H1 (cell line): ENCODE data around the gene CNGA1.

Experiments
- ASH2L ChIP-seq: fragments of 200-600, 300-600 bp; sonication (generic); IDR thresholded peaks from one replicate; pipeline ENCODE4 v1.7.1; 2017; ENCODE audit warnings: low read length
- BRCA1 ChIP-seq: IDR thresholded peaks from 2 replicates; pipeline ENCODE4 v1.6.1; 2012; ENCODE audit warnings: low read depth, low read length, improper control_type of control experiment
- CHD1 ChIP-seq: IDR thresholded peaks from 2 replicates; pipeline ENCODE4 v1.6.1; 2012; ENCODE audit warnings: low read depth, low read length, improper control_type of control experiment
- CTCF ChIP-seq, 3 experiments: IDR thresholded peaks; 1 replicate in 2 of 3; 2 replicates in 1 of 3; pipeline versions ENCODE4 v1.5.1 to v1.6.1; 2011; ENCODE audit warnings: low read length in 3 of 3, mild to moderate bottlenecking in 3 of 3, inconsistent platforms in 2 of 3, low read depth in 1 of 3, moderate library complexity in 1 of 3; ENCODE audit not compliant: insufficient read depth in 1 of 3; ENCODE audit errors: control extremely low read depth in 1 of 3
- EP300 ChIP-seq, 2 experiments: IDR thresholded peaks; 1 replicate in 1 of 2; 2 replicates in 1 of 2; pipeline ENCODE4 v1.6.1; 2011 to 2012; ENCODE audit warnings: low read depth in 2 of 2, low read length in 2 of 2, mild to moderate bottlenecking in 2 of 2, borderline replicate concordance in 1 of 2, inconsistent platforms in 1 of 2, moderate library complexity in 1 of 2
- EZH2 ChIP-seq: fragments of 200-600 bp; sonication (generic); IDR thresholded peaks from 2 replicates; pipeline ENCODE4 v1.7.1; 2012; ENCODE audit warnings: low read depth, mild to moderate bottlenecking, moderate library complexity, low read length, inconsistent platforms; ENCODE audit not compliant: severe bottlenecking
- KDM1A ChIP-seq: fragments of 200-600, 300-600 bp; sonication (generic); IDR thresholded peaks from 2 replicates; pipeline ENCODE4 v1.7.1; 2016; ENCODE audit warnings: mild to moderate bottlenecking, low read length, borderline replicate concordance
- MAX ChIP-seq: IDR thresholded peaks from 2 replicates; pipeline ENCODE4 v1.6.1; 2012; ENCODE audit warnings: inconsistent platforms
- NANOG ChIP-seq: IDR thresholded peaks from 2 replicates; pipeline ENCODE4 v1.6.1; 2011; ENCODE audit warnings: low read length, low read depth, mild to moderate bottlenecking, inconsistent platforms; ENCODE audit not compliant: insufficient read depth, poor library complexity, severe bottlenecking
- PHF8 ChIP-seq: fragments of 200-600 bp; sonication (generic); conservative IDR thresholded peaks from 2 replicates; pipeline ENCODE4 v1.7.1; 2012; ENCODE audit warnings: low read depth, mild to moderate bottlenecking, inconsistent platforms, low read length, moderate library complexity
- POLR2A ChIP-seq, 2 experiments: IDR thresholded peaks; 1 replicate in 1 of 2; 2 replicates in 1 of 2; pipeline ENCODE4 v1.6.1; 2011; ENCODE audit warnings: low read depth in 2 of 2, low read length in 2 of 2, mild to moderate bottlenecking in 2 of 2; ENCODE audit errors: control extremely low read depth in 1 of 2
- RFX5 ChIP-seq: IDR thresholded peaks from 2 replicates; pipeline ENCODE4 v1.6.1; 2011; ENCODE audit warnings: low read depth, low read length, improper control_type of control experiment, borderline replicate concordance
- TCF12 ChIP-seq: IDR thresholded peaks from 2 replicates; pipeline ENCODE4 v1.6.1; 2011; ENCODE audit warnings: low read depth, mild to moderate bottlenecking, low read length
- YY1 ChIP-seq: IDR thresholded peaks from 2 replicates; pipeline ENCODE4 v1.6.1; 2011; ENCODE audit warnings: low read depth, mild to moderate bottlenecking, low read length

GRCh38 chr4:47974566-47974965, 41.9 kb downstream of the CNGA1 start:
- TF ChIP-seq EP300 (IDR thresholded peaks at IDR 0.05; ENCODE audit: borderline replicate concordance in 1 of 2, low read depth in 2 of 2, low read length in 2 of 2), result no peak
- TF ChIP-seq ASH2L, result no peak
- TF ChIP-seq POLR2A (IDR thresholded peaks at IDR 0.05; ENCODE audit: control extremely low read depth in 1 of 2, low read depth in 2 of 2, low read length in 2 of 2), result no peak
- no peak for TF ChIP-seq YY1
- TF ChIP-seq BRCA1, result no peak
- TF ChIP-seq NANOG, result no peak
- TF ChIP-seq CTCF (IDR thresholded peaks at IDR 0.05; ENCODE audit: control extremely low read depth in 1 of 3, insufficient read depth in 1 of 3, low read depth in 1 of 3, low read length in 3 of 3), result no peak
- no peak for TF ChIP-seq MAX
- TF ChIP-seq PHF8, result no peak
- no peak for TF ChIP-seq RFX5
- TF ChIP-seq EZH2, result no peak
- no peak for TF ChIP-seq TCF12
- no peak for TF ChIP-seq CHD1
- TF ChIP-seq KDM1A, result no peak
